LHCN-M2 (cell line): Measurements from ENCODE around the gene GALT. TPM values are rescaled to one million over a fixed set of nuclear protein-coding genes. Genes with fewer than 3 reads are reported as not detected.

Source experiments
- DNase-seq: peaks from one replicate; pipeline ENCODE4 v3.0.0-alpha.2; 2012; ENCODE audit warnings: low read depth
- total RNA-seq: library from RNA; depleted of rRNA; stranded (reverse); fragments of >200 nt; gene quantifications from 2 replicates; pipeline ENCODE4 v1.2.3, GENCODE V29; 2014; rRNA removed

Gene GALT
- total RNA-seq, 1 experiment from 2014 or later: 29.6 TPM

DNA sequence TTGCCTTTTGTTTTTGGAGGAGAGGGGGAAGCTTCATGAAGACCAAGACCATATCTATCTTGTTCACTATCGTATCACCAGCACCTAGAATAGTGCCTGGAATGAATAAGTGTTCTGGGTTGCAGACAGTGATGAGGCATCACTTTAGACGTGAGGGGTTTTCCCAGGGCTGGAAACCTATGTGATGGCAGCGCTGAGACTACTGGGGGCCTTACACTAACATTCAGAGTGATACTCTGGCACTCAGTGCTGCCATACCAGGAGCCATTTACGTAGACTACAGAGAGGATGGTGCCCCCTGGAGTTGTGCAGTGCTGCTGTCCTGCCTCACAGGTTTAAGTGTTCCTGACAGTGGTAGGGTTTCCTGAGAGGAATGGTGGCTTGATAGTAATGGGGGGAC is 37.7 kb downstream of the GALT start:
- no peak for DNase-seq

GRCh38 chr9:34684816-34685215 is 38.3 kb downstream of the GALT start:
- no peak for DNase-seq

GRCh38 chr9:34685591-34685990 is 39.1 kb downstream of the GALT start:
- DNase-seq: no peak

GRCh38 chr9:34686231-34686630 is 39.8 kb downstream of the GALT start:
- DNase-seq: no peak

DNA sequence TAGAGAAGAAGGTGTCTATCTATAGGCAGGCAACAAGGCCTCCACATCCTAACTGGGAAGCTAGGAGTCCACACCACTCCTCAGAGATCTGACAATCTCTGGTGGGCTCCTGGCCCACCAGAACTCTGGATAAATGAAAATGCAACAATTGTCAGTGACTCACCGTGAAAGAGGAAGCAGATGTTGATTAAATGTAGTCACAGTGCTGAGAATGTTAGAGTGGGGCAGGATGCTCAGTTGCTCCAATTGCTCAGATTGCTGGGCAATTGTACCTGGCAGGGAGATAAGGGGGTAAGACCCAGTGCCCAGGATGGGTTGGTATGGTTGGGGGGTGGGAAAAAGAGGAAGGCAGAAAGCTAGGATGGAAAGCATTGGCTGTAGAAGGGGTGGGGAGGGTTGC is 40.3 kb downstream of the GALT start:
- no peak for DNase-seq

- DNase-seq: no peak
Observed at GRCh38 chr9:34687276-34688030, 41.0 kb downstream of the GALT start.

- no peak for DNase-seq
Observed at GRCh38 chr9:34688329-34689115, 42.0 kb downstream of the GALT start.

DNA sequence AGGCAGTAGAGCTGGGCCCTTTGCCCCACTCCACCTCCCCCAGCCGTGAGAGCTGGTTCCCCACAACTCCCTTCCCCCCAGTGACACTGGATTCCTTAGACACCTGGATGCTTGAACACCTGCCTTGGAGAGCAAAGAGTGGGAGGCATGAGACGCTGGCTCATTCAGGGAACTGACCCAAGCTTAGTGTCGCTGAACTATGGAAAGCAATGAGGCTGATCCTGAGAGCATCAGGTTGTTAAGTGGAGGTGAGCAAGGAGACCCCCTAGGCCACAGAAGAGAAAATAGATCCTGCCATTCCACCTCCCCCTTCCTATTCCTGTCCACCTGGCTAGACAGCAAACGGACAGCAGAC is 42.6 kb downstream of the GALT start:
- no peak for DNase-seq

GRCh38 chr9:34689512-34689911 is 43.0 kb downstream of the GALT start:
- no peak for DNase-seq

- DNase-seq: no peak
Observed at GRCh38 chr9:34690983-34691935, 44.8 kb downstream of the GALT start, which contains the start of gene CCL19. Gene CCL19 (minus strand): TSS chr9:34691276. CDS start chr9:34691139, 137 bp downstream.

DNA sequence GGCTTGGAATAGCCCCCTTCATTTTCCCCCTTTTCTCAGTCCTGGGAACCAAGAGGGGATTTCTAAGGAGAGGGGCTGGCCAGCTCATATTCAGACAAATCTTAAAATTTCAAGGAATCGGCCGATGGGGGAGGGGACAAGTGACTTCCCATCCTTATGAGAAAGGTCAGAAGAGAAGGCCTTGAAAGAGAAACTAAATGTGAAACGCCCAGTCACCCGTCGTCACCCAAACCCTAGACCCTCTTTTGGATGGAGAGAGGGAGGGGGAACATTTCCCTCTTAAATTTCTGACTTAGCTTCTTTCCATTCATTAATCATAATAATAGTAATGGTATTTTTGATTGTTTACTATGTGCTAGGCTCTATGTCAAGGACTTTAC is 45.5 kb downstream of the GALT start:
- DNase-seq: no peak

DNA sequence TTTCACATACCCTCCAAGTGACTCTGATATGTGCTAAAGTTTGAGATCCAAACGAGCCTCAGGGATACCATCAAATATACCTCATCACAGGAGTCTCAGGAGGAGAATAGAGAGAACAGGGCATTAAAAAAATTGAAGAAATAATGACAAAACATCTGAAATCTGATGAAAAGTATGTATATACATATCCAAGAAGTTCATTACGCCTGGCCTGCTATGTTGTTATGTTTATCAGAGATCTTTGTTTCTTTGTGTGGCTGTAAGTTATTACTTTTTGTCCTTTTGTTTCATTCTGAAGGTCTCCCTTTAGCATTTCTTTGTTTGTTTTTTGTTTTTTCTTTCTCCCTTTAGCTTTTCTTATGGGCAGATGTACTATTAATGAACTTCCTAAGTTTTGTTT is 47.1 kb downstream of the GALT start:
- no peak for DNase-seq

DNA sequence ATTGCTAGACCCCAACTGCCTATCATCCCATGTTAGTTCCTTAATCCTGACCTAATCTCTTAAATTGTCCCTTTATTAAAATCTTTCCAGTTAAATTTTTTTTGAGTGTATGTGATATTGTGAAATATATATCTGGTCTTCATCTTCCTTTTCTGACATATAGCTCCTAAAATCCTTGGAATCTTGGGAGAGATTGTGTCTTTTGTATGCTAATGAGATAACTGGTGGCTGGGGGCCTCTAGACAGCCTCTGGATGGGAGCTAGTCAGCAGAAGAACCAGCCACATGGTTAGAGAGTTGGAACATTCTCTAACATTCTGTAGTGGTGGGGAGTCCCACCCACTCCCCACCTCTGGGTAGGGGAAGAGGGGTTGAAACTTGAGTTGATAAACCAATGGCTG is 48.3 kb downstream of the GALT start:
- no peak for DNase-seq

Other genes starting within 250 kb of the GALT start
- 13.0 and 17.6 TPM in 2 replicates for gene FAM219A, start 188.1 kb upstream of the GALT start, total RNA-seq
- gene DNAI1, start 187.9 kb upstream of the GALT start, total RNA-seq: not detected in 2 replicates
- gene ENHO, start 123.7 kb upstream of the GALT start, total RNA-seq: 0.29 TPM in 1 of 2 replicates, not detected in the other
- gene CNTFR, start 57.0 kb upstream of the GALT start, total RNA-seq: not detected in 2 replicates
- 31.7 and 34.0 TPM in 2 replicates for gene RPP25L, start 34.6 kb upstream of the GALT start, total RNA-seq
- 63.4 and 105 TPM in 2 replicates for gene DCTN3, start 26.2 kb upstream of the GALT start, total RNA-seq
- 0.34 and 0.45 TPM in 2 replicates for gene ARID3C, start 17.6 kb upstream of the GALT start, total RNA-seq
- gene SIGMAR1, start 8.9 kb upstream of the GALT start, total RNA-seq: 222 and 273 TPM in 2 replicates
- gene IL11RA, start 5.5 kb downstream of the GALT start, total RNA-seq: 15.7 and 19.9 TPM in 2 replicates
- not detected in 2 replicates for gene CCL27, start 16.0 kb downstream of the GALT start, total RNA-seq
- gene CCL19, start 44.6 kb downstream of the GALT start, total RNA-seq: not detected in 2 replicates
- not detected in 2 replicates for gene CCL21, start 63.5 kb downstream of the GALT start, total RNA-seq